Measurements from ENCODE around the gene NECTIN3.

The NECTIN3 gene

GRCh38 chr3:111071257-111072030, at the start of gene NECTIN3:
NECTIN3 (plus strand) TSS chr3:111071816; CDS start chr3:111072018, 202 bp downstream.
- peak; percentile 67 for DNase-seq

- no peak for DNase-seq
These were observed 43.7 kb upstream of the NECTIN3 start for GRCh38 chr3:111027868-111028267.

GRCh38 chr3:111031538-111031937, 40.1 kb upstream of the NECTIN3 start:
- DNase-seq = no peak

- no peak for DNase-seq
These were observed 38.9 kb upstream of the NECTIN3 start for GRCh38 chr3:111032677-111033076.

- no peak for DNase-seq
These were observed 38.1 kb upstream of the NECTIN3 start for GRCh38 chr3:111033470-111034050.

- no peak for DNase-seq
These were observed 36.3 kb upstream of the NECTIN3 start for GRCh38 chr3:111035316-111035715.

GRCh38 chr3:111035902-111036301, 35.7 kb upstream of the NECTIN3 start:
- no peak for DNase-seq

GRCh38 chr3:111040959-111041358, 30.7 kb upstream of the NECTIN3 start:
- no peak for DNase-seq

GRCh38 chr3:111045564-111045963, 26.1 kb upstream of the NECTIN3 start:
- DNase-seq = no peak

- DNase-seq = no peak
These were observed 24.6 kb upstream of the NECTIN3 start for GRCh38 chr3:111047042-111047441.

- DNase-seq = no peak
These were observed 23.7 kb upstream of the NECTIN3 start for GRCh38 chr3:111047812-111048435.

GRCh38 chr3:111051354-111051753, 20.3 kb upstream of the NECTIN3 start:
- DNase-seq = no peak

GRCh38 chr3:111068574-111068973, 3.0 kb upstream of the NECTIN3 start:
- no peak for DNase-seq

- no peak for DNase-seq
These were observed 1.4 kb upstream of the NECTIN3 start for GRCh38 chr3:111069974-111070771.

GRCh38 chr3:111070772-111071256, 802 bp upstream of the NECTIN3 start:
- DNase-seq = no peak

- DNase-seq = no peak
These were observed 660 bp downstream of the NECTIN3 start for GRCh38 chr3:111072031-111072921.

GRCh38 chr3:111073218-111073617, 1.6 kb downstream of the NECTIN3 start:
- no peak for DNase-seq

GRCh38 chr3:111076732-111077131, 5.1 kb downstream of the NECTIN3 start:
- no peak for DNase-seq

- DNase-seq = no peak
These were observed 5.8 kb downstream of the NECTIN3 start for GRCh38 chr3:111077369-111077768.

- no peak for DNase-seq
These were observed 8.8 kb downstream of the NECTIN3 start for GRCh38 chr3:111080413-111080812.

- no peak for DNase-seq
These were observed 9.5 kb downstream of the NECTIN3 start for GRCh38 chr3:111081008-111081545.

- DNase-seq = no peak
These were observed 13.3 kb downstream of the NECTIN3 start for GRCh38 chr3:111084911-111085310.

All from RPMI8226 (cell line).